ENCODE data around the gene NEAT1.

DNA sequence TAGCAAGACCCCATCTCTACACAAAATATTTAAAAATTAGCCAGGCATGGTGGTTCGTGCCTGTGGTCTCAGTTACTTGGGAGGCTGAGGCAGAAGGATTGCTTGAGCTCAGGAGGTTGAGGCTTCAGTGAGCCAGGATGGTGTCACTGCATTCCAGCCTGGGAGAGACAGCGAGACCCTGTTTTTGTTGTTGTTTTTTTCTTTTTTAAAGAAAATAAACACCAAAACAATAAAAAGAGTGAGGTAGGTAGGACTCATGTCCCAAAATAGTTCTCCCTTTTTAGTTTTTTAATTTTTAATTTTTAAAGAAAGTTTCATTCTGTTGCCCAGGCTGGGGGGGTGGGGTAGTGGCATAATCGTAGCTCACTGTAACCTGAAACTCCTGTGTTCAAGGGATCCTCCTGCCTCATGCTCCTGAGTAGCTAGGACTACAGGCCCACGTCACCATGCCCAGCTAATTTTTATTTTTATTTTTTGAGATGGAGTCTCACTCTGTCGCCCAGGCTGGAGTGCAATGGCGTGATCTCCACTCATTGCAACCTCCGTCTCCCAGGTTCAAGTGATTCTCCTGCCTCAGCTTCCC is 50.8 kb downstream of the NEAT1 start:
- TF ChIP-seq POLR2AphosphoS5 (IDR thresholded peaks at IDR 0.05) (no peak), POLR2A (IDR thresholded peaks at IDR 0.05) (no peak)
- TF ChIP-seq, protein P1, sequence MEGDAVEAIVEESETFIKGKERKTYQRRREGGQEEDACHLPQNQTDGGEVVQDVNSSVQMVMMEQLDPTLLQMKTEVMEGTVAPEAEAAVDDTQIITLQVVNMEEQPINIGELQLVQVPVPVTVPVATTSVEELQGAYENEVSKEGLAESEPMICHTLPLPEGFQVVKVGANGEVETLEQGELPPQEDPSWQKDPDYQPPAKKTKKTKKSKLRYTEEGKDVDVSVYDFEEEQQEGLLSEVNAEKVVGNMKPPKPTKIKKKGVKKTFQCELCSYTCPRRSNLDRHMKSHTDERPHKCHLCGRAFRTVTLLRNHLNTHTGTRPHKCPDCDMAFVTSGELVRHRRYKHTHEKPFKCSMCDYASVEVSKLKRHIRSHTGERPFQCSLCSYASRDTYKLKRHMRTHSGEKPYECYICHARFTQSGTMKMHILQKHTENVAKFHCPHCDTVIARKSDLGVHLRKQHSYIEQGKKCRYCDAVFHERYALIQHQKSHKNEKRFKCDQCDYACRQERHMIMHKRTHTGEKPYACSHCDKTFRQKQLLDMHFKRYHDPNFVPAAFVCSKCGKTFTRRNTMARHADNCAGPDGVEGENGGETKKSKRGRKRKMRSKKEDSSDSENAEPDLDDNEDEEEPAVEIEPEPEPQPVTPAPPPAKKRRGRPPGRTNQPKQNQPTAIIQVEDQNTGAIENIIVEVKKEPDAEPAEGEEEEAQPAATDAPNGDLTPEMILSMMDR (IDR thresholded peaks at IDR 0.05) = no peak
